Left ventricle myocardium inferior (tissue), 1 donor: ENCODE results near the gene TNC. TPM values are rescaled to one million over a fixed set of nuclear protein-coding genes. Genes with fewer than 3 reads are reported as not detected.

Experiments used
- DNase-seq: peaks from one replicate; pipeline ENCODE4 v3.0.0-alpha.2; 2020
- H3K27ac ChIP-seq: fragments of 200-600 bp; replicated peaks from 2 replicates; pipeline ENCODE4 v1.8.0; 2021
- H3K27me3 ChIP-seq: fragments of 200-600 bp; 2 replicates; pipeline ENCODE4 v1.8.0; 2021; ENCODE audit warnings: low read depth
- H3K36me3 ChIP-seq: fragments of 200-600 bp; 2 replicates; pipeline ENCODE4 v1.8.0; 2021
- H3K4me1 ChIP-seq: fragments of 200-600 bp; 2 replicates; pipeline ENCODE4 v1.8.0; 2021
- H3K4me3 ChIP-seq: fragments of 200-600 bp; 2 replicates; pipeline ENCODE4 v1.8.0; 2021; ENCODE audit warnings: mild to moderate bottlenecking, moderate library complexity
- H3K9me3 ChIP-seq: fragments of 200-600 bp; replicated peaks from 2 replicates; pipeline ENCODE4 v1.8.0; 2021
- CTCF ChIP-seq: fragments of 200-600 bp; IDR thresholded peaks from 2 replicates; pipeline ENCODE4 v1.8.0; 2021; ENCODE audit warnings: antibody characterized with exemption, mild to moderate bottlenecking, borderline replicate concordance
- intact Hi-C: fragments of 100-400 bp; cut with micrococcal nuclease; formaldehyde crosslinking; loops from one replicate; pipeline ENCODE4 v1.11.0; 2022
- total RNA-seq: library from RNA; stranded (reverse); fragmentation: NEBNext Ultra II Directional; extraction: Animal tissue kit (Norgen Biotek cat#: 25700); gene quantifications from one replicate; pipeline ENCODE4 v1.2.1, GENCODE V29; 2021
- donor health status: DM: no; HTN: yes; CAD: no; lungs with severe emphysema.

Gene TNC
- total RNA-seq, 1 donor from 2014 or later: 3.4 TPM

- Histone ChIP-seq H3K27me3 (peaks cover 56% of the 10 kb centered on the region), H3K9me3 (no peaks in the 10 kb centered on the region), H3K36me3 (no peaks in the 10 kb centered on the region), H3K4me3 (no peak overlapping the region), H3K4me1 (no peaks in the 10 kb centered on the region), H3K27ac (no peak overlapping the region)
- no peak for TF ChIP-seq CTCF
- intact Hi-C loops: no loop called here
- DNase-seq: no peak
These were observed 75.0 kb downstream of the TNC start for GRCh38 chr9:115042781-115043509.

GRCh38 chr9:115039516-115040120 is 78.3 kb downstream of the TNC start:
- TF ChIP-seq CTCF: no peak
- intact Hi-C loops: no loop called here
- Histone ChIP-seq H3K4me1 (peaks cover 11% of the 10 kb centered on the region), H3K27ac (no peak overlapping the region), H3K36me3 (no peaks in the 10 kb centered on the region), H3K9me3 (no peaks in the 10 kb centered on the region), H3K4me3 (no peak overlapping the region), H3K27me3 (peaks cover 43% of the 10 kb centered on the region)
- DNase-seq: no peak

- H3K4me3 ChIP-seq: no peak overlapping the region
- H3K4me1 ChIP-seq: peaks cover 11% of the 10 kb centered on the region
- no peaks in the 10 kb centered on the region for H3K9me3 ChIP-seq
- peaks cover 35% of the 10 kb centered on the region for H3K27me3 ChIP-seq
- H3K36me3 ChIP-seq: no peaks in the 10 kb centered on the region
- no peak overlapping the region for H3K27ac ChIP-seq
- no peak for DNase-seq
- no peak for TF ChIP-seq CTCF
- intact Hi-C loops: no loop called here
These were observed 79.8 kb downstream of the TNC start for GRCh38 chr9:115038178-115038577.

GRCh38 chr9:115036691-115037090 is 81.3 kb downstream of the TNC start:
- DNase-seq: no peak
- intact Hi-C loops: no loop called here
- Histone ChIP-seq H3K9me3 (no peaks in the 10 kb centered on the region), H3K27me3 (peaks cover 23% of the 10 kb centered on the region), H3K4me1 (peaks cover 20% of the 10 kb centered on the region), H3K36me3 (no peaks in the 10 kb centered on the region), H3K4me3 (no peak overlapping the region), H3K27ac (no peak overlapping the region)
- no peak for TF ChIP-seq CTCF

GRCh38 chr9:115035841-115036612 is 81.9 kb downstream of the TNC start:
- Histone ChIP-seq H3K9me3 (no peaks in the 10 kb centered on the region), H3K4me3 (no peak overlapping the region), H3K27me3 (peaks cover 16% of the 10 kb centered on the region), H3K36me3 (no peaks in the 10 kb centered on the region), H3K4me1 (peaks cover 20% of the 10 kb centered on the region), H3K27ac (peak overlapping the region; percentile 30)
- TF ChIP-seq CTCF: no peak
- no peak for DNase-seq
- intact Hi-C loops: no loop called here
